T47D (cell line): Measurements from ENCODE around the gene TSPEAR.

Experiments
- DNase-seq, 2 experiments: peaks; one replicate each; pipeline versions ENCODE4 v3.0.0 to v3.0.0-alpha.2; 2011 to 2012; ENCODE audit warnings: low read depth in 1 of 2, low spot score in 1 of 2
- JUND ChIP-seq: IDR thresholded peaks from 2 replicates; pipeline ENCODE4 v1.6.1; 2012; ENCODE audit warnings: low read depth
- in situ Hi-C: cut with HindIII; loops from 2 replicates; pipeline ENCODE4 v1.10.0; 2016; ENCODE audit warnings: low sequenced_read_pairs, low pct_unique_long_range_greater_than_20kb

TSPEAR gene

GRCh38 chr21:44751186-44751798 is 39.9 kb upstream of the TSPEAR start:
- TF ChIP-seq JUND: no peak

DNA sequence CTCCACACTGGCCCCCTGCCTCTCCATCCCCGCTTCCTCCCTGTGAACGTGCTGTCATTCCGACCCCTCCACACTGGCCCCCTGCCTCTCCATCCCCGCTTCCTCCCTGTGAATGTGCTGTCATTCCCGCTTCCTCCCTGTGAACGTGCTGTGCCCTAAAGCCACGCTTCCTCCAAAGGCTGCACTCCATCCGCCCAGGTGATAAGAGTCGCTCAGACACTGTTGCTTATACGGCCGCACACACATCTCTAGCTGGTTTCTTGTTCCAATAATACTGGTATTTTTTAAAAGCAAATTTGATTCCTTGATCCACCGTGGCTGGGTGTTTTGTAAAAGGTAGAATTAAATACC is 39.3 kb upstream of the TSPEAR start:
- DNase-seq: no peak
- no peak for TF ChIP-seq JUND
- in situ Hi-C loops: no loop called here

More at GRCh38 chr21:44751186-44751798, 39.9 kb upstream of the TSPEAR start:
- no peak for DNase-seq
- in situ Hi-C loops: no loop called here

- DNase-seq: no peak
- in situ Hi-C loops: no loop called here
- TF ChIP-seq JUND: no peak
These were observed 38.6 kb upstream of the TSPEAR start for GRCh38 chr21:44749759-44750674.

DNA sequence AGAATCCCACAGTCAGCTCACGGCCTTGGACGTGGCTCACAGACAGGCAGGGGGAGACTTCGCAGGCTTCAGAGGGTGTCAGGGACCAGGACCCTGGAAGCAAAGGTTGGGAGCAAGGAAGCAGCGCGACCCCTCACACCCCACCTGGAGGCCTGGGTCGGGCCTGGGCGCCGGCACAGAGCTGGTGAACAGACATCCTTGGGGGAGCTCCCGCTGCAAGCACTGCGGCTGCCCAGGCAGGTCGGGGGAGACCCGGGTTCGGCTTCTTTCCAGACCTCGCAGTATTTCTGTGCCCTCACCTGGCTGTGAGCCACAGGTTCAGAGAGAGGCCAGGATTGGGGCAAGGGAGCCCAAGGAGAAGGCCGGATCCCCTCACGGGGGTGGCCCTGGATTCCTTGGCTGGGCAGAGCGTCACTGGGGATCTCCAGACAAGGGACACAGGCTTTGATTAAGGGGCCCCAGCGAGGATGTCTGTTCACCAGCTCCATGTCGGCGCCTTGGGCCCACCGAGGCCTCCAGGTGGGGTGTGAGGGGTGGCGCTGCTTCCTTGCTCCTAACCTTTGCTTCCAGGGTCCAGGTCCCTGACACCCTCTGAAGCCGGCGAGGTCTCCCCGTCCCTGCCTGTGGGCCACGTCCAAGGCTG is 37.9 kb upstream of the TSPEAR start:
- DNase-seq: no peak
- in situ Hi-C loops: no loop called here
- TF ChIP-seq JUND: no peak

DNA sequence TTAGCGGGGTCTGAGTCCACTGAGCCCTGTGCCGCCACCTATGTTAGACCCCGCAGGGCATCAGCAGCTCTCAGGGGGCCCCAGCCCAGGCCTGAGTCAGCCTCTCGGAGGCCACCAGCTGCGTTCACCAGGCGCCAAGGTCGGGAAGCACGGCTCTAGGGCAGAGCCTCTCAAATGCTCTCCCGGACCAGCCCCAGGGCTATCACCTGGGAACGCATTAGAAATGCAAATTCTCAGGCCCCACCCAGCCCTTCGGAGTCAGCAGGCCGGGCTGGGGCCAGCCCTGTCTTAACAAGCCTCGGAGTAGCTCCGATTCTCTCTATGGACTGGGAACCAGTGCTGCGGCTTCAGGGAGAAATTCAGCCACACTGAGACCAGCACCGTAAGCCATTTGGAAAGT is 37.2 kb upstream of the TSPEAR start:
- peak in 1 of 2 experiments; percentile 38 for DNase-seq
- no peak for TF ChIP-seq JUND
- in situ Hi-C loops: no loop called here

DNA sequence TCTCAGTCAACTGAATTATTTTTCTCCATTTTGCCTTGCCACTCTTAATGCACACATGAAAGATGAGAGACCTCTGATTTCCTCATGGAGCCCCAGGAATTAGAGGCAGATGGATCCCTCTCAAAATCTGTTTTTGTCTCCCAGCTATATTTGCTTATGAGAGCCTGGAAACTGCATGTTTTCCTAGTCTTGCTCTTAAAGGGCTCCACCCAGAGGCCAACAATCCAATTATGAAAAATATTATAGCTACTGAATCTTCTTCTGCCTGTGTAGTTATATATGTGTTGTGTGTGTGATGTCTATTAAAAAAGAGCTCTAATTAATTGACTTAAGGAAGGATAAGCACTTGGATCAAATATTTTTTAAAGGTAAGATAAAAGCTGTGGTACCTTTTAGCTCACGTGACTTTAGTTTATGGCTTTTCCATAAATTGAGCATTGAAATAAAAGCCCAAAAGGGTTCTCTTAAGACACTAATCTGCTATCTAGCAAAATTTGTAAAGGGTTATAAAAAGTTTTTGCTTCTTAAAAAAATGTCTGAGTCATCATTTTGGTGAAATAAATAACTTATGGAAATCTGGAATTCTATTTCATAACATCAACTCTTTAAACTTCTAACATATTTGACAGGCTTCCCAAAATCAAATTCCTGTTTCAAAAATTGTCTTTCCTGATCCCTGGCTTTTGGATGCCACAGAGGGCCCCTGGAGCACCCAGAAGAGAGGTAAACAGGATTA is 31.2 kb upstream of the TSPEAR start:
- no peak for TF ChIP-seq JUND
- peak in 1 of 2 experiments; percentile 66 for DNase-seq
- in situ Hi-C loops: no loop called here

DNA sequence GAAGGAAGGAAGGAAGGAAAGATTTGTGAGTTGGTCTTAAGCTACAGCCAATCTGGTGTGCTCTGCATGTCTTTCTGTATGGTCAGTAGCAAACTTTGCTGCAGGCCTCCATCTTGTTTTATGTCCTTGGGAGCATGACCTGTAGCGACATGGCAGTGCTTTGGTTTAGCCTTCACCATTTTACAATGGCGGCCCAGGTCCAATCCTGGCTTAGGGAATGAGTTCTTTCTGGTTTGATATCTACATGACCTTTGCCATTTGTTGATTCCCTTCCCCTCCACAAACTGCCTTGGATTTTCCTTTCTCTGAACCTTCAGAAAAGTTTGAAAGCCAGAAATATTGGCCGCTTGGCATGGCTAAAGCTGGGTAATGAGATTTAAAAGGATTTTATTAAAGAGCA is 30.5 kb upstream of the TSPEAR start:
- DNase-seq: no peak
- no peak for TF ChIP-seq JUND
- in situ Hi-C loops: no loop called here

DNA sequence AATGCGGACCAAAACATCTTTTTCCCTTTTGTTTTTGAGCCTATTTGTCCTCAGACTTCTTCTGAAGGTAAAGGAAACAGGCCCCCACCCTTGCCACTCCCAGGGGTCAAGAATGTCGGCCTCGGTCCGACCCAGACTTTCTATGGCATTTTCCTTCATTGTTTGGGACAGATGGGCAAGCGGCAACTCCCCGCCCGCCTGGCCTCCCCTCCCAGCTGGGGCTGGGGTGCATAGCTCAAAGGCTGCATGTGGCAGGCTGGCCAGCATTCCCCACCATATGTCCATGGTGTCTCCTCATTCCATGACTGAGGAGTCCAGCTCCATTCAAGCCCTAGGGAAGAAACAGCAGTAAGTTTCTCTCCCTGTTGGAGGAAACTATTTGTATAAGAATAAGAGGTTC is 29.4 kb upstream of the TSPEAR start:
- in situ Hi-C loops: no loop called here
- TF ChIP-seq JUND: no peak
- DNase-seq: no peak

DNA sequence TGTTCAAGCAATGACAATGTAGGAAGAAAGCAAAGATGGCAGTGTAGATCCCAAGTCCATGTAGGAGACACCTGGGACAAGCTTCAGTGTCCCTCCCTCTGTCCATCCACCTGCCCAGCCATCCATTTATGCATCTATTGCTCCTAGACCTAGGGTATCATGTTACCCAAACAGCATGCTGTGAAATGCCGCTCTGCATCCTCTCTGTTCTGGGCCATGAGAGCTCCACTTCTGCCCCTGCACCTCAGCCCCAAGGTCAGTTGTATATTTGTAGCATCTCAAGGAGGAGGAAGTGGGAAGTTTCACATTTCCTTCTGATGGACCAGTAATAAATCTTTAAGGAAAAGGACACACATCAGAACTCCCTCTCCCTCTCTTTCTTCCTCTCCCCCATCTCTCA is 27.9 kb upstream of the TSPEAR start:
- TF ChIP-seq JUND: no peak
- no peak for DNase-seq
- in situ Hi-C loops: no loop called here

- TF ChIP-seq JUND: no peak
- DNase-seq: no peak
- in situ Hi-C loops: no loop called here
These were observed 27.2 kb upstream of the TSPEAR start for GRCh38 chr21:44738621-44739020.

GRCh38 chr21:44737706-44738354 is 26.5 kb upstream of the TSPEAR start:
- in situ Hi-C loops: no loop called here
- peak in 1 of 2 experiments; percentile 54 for DNase-seq
- no peak for TF ChIP-seq JUND
